GM03348 (cell line): ENCODE data around the gene IQGAP1.
"Not testable (repeated sequence)": the region's sequence is repeated elsewhere in the genome, so short reads cannot be mapped to it uniquely, and the experiment has no call there.

Experiments
- DNase-seq: peaks from one replicate; pipeline ENCODE4 v3.0.0; 2012; ENCODE audit warnings: low spot score

IQGAP1 gene

DNA sequence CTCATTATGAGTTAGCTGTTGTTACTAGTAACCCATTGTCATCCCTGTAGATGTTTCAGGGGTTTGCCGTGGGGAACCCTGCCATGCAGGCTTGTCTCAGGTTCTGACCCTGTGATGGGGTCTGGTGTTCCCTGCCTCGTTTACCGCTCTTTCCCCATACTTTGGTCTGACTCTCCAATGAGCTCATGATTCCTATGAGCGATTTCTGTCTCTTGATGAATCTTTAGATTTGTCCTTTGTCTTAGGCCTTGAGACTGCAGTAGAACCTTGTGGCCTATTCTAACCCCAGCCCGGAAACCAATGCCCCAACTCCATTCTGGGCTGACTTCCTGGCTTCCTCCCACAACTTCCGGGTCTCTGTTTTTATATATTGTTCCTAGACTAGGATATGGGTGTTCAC lies 11.3 kb upstream of the IQGAP1 start:
- DNase-seq: no peak

DNA sequence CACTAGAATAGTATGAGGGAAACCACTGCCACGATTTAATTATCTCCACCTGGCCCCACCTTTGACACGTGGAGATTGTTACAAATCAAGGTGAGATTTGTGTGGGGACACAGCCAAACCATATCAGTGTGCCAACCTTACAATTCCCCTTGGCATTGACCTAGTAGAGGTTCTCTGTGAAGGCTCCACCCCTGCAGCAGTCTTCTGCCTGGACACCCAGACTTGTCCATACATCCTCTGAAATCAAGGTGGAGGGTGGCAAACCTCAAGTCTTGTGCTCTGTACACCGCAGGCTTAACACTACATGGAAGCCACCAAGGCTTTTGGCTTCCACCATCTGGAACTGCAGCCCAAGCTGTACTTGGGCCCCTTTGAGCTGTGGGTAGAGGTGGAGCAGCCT lies 8.8 kb upstream of the IQGAP1 start:
- no peak for DNase-seq

DNA sequence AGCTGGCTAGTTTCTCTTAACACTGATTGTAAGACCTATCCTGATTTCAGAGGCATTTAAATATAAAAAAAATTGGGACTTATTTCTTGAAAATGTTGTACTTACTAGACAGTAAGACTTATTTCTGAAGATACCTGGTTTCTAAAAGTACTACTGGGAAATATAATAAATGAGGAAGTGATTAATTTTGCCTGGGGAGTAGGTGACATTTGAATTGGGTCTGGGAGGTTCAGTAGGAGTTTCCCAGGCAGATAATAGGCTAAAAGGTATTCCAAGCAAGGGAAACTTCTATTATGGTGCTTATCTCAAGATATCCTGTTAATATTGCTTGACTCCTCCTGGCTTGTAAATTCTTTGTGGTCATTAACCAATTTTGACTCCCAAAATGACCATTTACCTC lies 6.5 kb upstream of the IQGAP1 start:
- no peak for DNase-seq

DNA sequence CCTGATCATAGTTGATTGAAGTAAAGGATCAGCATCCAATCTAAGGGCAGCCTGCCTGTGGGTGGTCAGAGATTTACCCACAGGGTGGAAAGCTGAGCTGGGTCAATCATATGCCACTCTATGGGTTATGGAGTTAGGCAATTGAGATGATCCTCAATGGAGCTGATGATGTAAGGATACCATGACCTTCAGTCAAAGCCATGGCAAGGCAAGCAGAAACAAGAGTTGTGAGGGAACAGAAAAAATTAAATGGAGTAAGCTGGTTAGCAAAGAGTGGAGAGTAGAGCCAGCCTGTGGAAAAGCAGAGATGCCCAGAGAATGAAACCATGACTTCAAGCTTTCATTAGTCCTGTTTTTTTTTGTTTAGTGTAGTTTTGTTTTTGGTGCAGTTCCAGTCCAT lies 5.7 kb upstream of the IQGAP1 start:
- no peak for DNase-seq

DNA sequence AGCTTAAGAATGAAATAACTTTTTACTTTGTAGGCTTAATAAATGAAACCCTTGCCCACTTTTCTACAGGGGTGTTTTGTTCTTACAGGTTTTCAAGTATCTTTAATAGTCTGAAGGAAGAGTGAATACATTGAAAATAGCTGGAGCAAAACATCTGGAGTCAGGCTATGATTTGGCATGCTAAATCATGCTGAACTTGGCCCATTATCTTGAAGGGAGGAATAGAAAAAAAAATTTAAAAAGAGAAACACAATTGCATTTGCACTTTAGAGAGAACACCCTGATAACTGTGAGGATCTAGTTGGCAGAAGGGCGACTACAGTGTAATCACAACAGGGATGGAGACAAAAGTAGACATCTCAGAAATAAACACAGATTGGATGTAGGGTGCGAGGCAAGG lies 1.8 kb upstream of the IQGAP1 start:
- no peak for DNase-seq

DNA sequence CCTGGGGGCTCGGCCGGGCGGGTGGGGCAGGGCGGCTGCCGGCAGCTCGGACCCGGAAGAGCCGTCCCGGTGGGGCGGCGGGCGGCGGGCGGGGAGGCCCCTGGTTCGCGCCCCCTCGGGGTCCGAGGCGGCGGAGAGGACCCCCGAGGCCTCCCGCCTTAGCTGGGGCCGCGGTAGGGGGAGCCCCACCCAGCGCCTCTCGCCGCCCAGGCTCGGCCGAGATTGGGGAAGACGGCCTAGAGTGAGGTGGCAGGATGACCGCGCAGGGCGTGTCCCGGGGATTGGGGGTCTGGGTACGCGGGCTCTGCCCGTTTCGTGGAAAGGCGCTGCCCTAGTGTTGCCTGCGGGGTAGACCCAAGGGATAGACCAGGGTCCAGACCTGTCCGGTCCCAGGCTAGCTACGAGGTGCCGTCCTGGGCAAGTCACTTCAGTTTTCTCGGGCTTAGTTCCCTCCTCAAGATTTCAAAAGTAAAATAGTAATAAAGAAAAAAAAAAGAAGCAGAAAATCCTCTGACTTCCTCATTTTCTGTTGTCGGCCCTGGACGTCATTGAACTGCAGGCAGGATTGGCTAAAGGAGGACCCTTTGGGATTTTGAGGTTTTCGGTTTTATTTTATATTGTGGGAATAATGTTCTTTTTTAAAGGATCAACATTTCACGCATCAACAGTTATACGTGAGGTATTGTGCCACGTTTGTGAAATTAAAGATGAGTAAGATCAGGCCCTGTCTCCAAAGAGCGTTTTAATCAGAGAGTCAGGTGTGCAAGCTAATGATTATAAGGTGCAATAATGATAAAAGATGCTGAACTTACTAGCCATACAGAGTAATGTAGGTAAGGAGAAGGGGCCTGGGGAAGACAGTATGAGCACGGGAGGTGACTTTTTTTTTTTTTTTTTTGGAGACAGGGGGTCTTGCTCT lies 679 bp downstream of the IQGAP1 start:
- DNase-seq: peak; percentile 78

DNA sequence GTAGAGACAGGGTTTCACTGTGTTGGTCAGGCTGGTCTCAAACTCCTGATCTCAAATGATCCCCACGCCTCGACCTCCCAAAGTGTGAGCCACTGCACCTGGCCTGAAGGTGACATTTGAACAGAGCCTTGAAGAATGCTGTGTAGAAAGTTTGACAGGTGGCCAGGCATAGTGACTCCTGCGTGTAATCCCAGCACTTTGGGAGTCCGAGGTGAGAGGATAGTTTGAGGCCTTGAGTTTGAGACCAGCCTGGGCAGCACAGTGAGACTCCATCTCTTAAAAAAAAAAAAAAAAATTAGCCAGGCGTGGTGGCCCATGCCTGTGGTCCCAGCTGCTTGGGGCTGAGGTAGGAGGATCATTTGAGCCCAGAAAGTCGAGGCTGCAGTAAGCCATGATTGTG lies 1.5 kb downstream of the IQGAP1 start:
- no peak for DNase-seq

DNA sequence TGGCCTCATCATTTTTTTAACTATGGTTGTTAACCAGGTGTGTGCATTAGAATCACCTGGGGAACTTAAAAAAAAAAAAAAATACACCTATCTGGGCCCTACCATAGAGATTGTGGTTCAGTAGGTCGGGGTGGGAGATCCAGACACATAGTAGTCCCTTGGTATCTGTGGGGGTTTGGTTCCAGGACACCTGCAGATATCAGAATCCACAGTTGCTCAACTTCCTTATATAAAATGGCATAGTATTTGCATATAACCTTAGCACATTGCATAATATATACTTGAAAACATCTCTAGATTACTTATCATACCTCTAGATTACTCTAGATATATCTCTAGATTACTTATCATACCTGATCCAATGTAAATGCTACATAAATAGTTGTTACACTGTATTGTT lies 5.0 kb downstream of the IQGAP1 start:
- no peak for DNase-seq

DNA sequence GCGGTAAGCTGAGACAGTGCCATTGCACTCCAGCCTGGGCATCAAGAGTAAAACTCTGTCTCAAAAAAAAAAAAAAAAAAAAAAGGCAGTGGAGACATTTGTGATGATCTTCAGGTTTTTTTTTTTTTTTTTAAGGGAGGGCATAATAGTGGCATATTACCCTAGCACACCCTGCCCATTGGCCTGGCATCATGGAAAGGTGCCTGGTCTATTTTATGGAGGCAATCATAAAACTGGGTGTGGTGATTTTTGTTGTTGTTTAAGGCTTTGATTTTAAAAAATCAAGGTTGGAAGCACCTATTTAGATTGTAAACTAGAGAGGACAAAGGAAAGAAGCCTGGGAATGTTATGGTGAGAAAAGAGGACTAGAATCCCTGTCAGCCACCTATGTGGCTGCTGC lies 6.0 kb downstream of the IQGAP1 start:
- no peak for DNase-seq

DNA sequence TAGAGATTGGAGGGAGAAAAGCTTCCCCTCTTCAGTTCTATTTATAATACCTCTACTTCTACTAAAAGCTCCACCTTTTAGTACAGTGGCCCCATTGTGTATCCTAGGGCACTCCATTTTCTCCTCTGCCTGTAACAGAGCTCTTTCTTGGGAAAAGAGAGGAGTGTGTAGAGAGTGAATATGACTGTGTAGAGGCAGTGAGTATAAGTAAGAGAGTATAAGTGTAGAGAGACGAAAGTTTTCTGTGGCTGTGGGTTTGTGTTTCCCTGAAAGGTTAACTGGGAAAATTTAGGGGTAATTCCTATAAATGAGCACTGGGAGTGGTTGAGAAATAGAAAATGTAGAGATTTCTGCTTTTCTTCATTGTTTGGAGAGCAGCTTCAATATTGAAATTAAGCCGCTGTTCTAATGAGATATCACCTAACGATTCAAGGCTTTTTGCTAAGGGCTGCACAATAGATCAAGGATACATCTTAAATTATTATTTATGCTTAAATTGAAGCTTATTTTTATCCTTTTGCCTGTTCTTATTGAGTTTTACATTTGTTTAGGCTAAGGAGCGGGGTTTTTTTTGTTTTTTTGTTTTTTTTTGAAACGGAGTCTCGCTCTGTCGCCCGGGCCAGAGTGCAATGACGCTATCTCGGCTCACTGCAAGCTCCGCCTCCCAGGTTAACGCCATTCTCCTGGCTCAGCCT lies 6.9 kb downstream of the IQGAP1 start:
- no peak for DNase-seq

DNA sequence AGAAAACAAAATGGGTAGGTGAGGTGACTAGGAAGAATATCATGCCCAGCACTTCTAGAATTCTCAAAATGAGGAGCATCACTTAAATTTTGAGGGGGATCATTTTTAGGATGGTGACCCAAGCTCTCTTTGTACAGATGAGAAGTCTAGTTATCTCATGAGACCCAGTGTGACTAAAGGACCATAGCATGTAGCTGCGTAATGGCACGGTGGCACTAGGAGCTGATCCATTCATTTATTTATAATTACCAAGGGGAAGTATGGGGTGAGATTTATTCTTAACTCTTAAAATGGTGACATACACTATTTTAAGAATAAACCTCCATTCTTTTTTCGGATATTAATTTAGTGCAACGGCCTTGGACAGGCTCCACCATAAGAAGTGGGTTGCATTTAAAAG lies 8.3 kb downstream of the IQGAP1 start:
- no peak for DNase-seq

DNA sequence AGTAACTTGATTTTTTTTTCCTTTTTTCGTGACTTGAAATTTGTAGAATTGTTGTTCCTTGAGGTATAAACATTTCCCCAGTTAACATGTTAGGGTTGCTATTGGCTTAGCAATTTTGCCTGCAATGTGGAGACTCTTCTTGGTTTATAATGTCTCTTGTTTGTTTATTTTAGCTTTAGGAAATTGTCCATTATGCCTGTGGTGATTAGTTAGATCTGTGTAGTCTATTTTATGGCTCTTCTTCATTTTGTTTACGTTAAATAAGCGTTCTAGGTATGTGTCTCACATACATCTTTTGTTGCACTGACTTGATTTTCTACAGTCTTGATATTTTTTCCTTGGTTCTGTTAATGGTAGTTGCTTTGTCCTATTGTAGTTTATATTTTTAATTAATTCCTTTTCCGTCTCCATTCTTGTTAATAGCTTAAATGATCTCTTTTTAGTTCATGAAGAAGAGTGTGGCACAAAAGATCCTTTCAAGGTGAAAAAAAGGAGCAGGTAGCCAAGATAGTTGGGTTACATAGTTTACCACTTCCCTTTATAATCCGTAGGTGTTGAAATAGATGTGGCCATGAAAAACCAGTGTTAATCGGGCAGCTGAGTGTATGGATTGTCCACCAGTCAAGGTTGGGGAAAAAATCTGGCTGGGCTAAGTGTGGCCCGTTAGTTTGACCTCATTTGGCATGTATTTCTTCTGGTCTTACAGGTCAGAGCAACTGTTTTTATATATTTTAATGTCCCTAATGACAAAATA lies 12.1 kb downstream of the IQGAP1 start:
- no peak for DNase-seq

DNA sequence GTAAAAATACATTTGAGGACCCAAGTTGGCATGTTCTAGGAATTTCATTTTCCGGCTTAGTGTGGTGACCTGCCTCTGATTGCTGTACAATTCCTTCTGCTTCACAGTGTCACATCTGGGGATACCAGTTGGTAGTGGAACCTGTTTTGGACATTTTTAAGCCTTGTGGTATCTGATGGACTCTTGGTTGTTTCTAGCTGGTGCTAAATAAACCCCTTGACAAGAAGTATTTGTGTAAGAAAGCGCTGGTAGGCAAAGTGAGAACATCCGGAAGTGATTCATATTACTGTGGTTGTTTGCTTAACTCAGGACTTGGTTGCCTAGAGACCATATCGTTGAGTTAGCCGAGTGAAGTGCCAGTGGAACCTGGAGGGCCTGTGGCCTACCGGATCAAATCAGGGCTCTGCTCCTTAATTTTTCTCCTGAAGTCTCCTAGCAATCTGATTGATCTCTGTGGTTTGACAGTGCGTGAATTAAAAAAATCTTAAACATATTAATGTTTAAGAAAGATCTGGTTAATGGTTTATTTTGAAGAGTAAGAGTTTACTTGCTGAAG lies 12.8 kb downstream of the IQGAP1 start:
- peak; percentile 82 for DNase-seq

DNA sequence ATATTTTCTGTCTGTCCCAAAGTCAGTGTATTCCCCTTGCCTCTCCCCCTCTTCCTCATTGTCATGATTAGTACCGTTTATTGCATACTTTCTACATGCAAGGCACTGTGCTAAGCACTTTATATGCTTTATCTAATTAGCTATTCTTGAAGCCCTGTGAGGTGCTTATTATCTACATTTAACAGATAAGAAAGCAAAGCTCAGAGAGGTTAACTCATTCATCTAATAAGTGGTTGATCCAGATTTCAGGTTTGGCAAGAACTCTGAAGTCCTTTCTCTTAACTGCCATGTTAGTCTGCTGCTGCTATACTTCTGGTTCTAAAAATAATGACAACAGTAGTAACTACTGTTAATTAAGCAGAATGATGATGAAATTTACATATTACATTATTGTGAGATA lies 13.5 kb downstream of the IQGAP1 start:
- DNase-seq: no peak

DNA sequence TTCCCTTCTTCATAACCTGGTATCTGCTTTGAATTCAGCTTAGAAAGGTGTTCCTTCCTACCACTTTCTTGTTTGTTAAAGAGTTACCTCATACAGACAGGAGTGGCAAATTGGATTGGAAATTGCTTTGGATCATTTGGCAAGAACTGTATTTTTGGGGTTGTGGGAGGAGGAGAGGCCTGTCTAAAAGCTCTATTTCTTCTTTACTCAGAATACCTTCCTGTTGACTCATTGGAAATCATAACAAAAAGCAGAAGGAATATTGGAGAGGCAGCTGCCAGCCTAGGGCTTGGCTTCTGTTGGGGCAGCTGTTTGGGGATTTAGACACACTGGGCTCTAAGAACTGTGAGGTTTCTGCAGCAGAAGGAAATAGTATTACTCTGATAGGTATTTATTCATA lies 14.2 kb downstream of the IQGAP1 start:
- peak; percentile 74 for DNase-seq

DNA sequence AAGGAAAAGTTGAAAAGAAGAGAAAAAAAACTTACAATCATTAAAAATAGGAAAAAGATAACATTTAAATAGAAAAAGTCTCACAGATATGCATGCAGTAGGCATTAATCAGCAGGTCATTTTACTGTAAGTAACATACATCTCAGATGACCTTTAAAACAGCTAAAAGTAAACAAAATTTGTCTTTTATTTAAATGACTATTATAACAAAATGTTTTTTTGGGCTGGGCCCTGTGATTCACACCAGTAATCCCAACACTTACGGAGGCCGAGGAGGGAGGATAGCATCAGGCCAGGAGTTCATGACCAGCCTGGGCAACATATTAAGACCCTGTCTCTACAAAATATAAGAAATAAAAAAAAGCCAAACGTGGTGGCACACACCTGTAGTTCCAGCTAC lies 14.7 kb downstream of the IQGAP1 start:
- DNase-seq: no peak

DNA sequence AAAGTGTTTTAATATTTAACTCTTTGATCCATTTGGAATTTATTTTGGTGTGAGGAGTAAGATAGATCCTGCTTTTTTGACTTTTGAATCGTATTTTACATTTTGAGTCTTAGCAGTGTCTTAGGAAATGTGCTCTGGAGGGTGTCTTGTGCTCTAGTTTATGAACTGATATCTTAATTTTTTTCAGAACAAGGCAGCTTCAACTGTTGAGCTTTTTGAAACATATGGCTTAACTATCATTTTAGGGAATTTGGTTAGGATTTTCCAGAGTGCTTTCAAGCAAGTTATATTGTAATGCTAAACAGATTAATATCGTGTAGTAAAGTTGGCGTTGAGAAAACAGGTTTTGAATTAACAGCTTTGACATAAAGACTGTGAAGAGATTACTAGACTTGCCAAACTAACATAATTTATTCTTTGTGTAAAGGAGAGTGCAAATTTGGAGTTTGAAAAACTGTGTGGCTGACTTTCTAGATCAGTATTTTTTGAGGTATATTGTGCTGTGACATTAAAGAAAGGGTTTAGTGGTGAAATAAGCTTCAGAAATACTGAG lies 17.1 kb downstream of the IQGAP1 start:
- DNase-seq: no peak

DNA sequence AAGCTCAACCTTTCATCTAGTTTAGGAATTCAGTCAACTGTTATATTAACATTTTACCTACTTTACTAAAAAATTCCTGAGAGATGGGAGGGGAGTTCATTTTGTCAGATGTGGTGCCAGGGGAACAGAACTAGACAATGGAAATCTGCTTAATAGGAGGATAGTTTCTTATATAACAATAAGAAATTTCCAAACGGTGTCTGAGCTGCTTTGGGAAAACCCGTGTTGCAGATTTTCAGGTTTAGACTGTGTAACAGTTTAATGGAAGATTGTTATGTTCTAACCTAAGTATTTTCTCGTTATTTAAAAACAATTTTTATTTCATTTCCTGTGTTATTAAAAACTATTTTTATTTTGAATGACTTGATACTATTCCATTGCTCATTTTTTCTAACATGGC lies 19.3 kb downstream of the IQGAP1 start:
- DNase-seq: no peak

DNA sequence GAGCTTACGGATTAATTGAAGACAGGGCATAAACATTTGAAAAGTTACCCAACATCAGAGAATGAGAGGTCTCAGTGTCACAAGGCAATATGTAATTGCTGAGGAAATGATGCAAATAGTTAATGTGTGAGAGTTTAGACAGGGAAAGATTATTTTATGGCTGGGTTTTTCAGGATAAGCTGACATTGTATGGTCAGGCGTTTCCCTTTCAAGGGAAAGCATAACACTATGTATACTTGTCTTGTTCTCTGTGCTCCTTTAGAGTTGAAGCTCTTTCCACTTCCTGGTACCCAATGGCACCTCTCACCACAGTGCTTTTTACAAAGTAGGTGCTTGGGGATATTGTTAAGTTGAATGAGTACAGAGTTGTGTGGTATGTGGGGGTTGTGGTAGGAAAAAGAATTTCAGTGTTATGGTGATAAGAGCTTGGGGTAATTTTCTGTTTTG lies 19.9 kb downstream of the IQGAP1 start:
- no peak for DNase-seq

DNA sequence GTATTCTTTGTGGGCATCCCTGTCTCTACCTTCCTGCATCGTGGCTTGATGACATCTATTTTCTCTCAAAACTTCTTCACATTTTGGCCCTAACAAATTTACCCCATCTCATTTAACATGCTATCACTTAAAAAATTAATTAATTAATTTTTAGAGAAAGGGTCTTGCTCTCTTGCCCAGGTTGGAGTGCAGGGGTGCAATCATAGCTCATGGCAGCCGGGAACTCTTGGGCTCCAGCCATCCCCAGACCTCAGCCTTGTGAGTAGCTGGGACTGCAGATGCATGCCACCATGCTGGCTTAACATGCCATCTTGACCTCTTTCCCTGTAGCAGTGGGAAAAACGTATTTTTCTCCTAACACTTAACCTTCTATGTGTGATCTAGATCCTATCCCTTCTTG lies 20.6 kb downstream of the IQGAP1 start:
- no peak for DNase-seq

DNA sequence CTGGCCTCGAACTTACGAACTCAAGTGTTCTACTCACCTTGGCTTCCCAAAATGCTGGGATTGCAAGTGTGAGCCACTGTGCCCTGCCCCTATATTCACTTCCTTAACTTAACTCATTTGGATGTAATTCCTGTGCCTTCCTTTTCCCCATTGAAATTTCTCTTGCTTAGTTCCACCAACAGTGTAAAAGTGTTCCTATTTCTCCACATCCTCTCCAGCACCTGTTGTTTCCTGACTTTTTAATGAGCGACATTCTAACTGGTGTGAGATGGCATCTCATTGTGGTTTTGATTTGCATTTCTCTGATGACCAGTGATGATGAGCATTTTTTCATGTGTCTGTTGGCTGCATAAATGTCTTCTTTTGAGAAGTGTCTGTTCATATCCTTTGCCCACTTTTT lies 21.5 kb downstream of the IQGAP1 start:
- DNase-seq: not testable (repeated sequence)

DNA sequence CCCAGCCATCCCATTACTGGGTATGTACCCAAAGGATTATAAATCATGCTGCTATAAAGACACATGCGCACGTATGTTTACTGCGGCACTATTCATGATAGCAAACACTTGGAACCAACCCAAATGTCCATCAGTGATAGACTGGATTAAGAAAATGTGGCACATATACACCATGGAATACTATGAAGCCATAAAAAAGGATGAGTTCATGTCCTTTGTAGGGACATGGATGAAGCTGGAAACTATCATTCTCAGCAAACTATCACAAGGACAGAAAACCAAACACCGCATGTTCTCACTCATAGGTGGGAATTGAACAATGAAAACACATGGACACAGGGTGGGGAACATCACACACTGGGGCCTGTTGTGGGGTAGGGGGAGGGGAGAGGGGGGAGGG lies 22.3 kb downstream of the IQGAP1 start:
- DNase-seq: not testable (repeated sequence)
